Epithelial cell of esophagus (primary cell): ENCODE data around the gene SLC25A33.

ENCODE experiments used
- DNase-seq: peaks from one replicate; pipeline ENCODE4 v3.0.0; 2010; ENCODE audit warnings: low read depth
- H3K4me3 ChIP-seq: 2 replicates; pipeline ENCODE4 v1.5.1; 2011; ENCODE audit warnings: mild to moderate bottlenecking, low read length, control low read depth
- TF ChIP-seq, protein P1 (sequence below): IDR thresholded peaks from 2 replicates; pipeline ENCODE4 v1.5.1; 2011; ENCODE audit warnings: low read depth, mild to moderate bottlenecking, low read length, control low read depth, inconsistent platforms; ENCODE audit not compliant: insufficient read depth; ENCODE audit errors: missing control alignments

SLC25A33 gene

GRCh38 chr1:9589144-9589718 lies 50.0 kb downstream of the SLC25A33 start:
- DNase-seq, result peak; percentile 34
- H3K4me3 ChIP-seq, result peak overlapping the region; percentile 61
- TF ChIP-seq, protein P1, sequence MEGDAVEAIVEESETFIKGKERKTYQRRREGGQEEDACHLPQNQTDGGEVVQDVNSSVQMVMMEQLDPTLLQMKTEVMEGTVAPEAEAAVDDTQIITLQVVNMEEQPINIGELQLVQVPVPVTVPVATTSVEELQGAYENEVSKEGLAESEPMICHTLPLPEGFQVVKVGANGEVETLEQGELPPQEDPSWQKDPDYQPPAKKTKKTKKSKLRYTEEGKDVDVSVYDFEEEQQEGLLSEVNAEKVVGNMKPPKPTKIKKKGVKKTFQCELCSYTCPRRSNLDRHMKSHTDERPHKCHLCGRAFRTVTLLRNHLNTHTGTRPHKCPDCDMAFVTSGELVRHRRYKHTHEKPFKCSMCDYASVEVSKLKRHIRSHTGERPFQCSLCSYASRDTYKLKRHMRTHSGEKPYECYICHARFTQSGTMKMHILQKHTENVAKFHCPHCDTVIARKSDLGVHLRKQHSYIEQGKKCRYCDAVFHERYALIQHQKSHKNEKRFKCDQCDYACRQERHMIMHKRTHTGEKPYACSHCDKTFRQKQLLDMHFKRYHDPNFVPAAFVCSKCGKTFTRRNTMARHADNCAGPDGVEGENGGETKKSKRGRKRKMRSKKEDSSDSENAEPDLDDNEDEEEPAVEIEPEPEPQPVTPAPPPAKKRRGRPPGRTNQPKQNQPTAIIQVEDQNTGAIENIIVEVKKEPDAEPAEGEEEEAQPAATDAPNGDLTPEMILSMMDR, result no peak

DNA sequence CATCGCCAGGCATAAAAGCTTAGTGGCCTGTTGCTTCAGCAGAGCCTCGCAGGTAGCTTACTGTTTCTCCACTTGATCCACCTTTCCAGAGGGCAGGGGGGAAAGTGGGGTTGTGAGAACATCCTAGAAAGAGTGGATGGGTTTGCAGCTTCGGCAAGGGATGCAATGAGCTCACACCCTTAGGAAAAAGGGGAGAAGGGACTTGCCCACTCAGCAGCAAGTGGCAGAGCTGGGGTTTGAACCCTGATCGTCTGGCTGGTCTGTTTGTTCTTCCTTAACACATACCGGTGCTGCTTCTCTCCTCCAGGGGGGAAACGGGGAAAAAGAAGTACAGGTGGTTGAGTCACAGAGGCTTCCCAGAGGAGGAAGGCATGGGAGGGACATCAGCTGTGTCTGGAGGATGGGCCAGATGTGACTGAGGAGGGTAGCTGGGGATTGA lies 50.5 kb downstream of the SLC25A33 start:
- DNase-seq, result peak; percentile 55
- TF ChIP-seq, protein P1, result no peak
- H3K4me3 ChIP-seq, result peak overlapping the region; percentile 61

DNA sequence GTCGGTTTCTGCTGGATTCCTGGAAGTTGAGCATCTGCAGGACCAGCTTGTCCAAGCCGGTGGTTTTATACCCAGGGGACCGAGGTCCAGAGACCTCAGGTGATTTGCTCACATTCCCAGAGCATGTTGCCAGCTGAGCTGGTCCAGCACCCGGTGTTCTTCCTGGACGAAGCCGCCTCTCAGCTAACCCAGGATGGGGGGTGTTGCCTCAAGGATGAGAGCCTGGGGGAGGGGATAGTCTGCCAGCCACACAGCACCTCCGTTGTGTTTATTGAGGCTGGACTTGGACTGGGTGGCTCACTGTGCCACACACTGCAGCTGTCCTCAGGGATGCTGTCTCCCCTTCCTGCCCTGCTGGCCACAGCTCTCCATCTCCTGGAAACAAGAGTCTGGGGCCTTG lies 50.9 kb downstream of the SLC25A33 start:
- TF ChIP-seq, protein P1, result no peak
- no peak for DNase-seq
- H3K4me3 ChIP-seq, result no peak overlapping the region

DNA sequence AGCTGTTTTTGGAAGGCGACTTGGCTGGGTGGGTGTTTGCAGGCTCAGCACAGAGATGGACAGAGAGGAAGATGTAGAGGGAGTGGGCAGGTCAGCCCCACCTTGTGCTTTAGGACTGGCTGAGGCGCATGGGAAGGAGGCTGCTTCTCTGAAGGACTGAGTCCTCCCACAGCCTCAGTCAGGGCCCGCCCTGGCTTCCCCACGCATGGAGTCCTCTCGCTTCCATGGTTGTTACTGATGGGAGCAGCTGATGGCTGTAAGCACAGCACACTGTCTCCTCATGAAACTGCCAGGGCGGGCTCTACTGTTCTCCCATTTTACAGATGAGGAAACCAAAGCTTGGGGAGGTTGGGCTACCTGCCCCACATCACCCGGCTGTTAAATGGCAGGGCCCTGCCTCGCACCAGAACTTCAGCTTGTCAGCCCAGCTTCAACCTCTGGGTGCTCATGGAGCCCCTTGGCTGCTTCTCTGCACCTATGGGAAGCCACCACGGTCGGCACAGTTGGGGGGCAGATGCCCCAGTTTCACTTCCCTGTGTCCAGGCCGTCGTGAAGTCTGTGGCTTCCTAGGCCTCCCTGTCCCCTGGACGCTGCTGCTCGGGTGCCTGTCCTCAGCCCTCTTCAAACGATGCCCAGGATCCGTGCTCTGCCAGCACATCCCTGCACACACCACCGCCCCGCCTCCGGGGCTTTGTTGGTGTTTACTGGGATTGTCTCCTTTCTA lies 51.8 kb downstream of the SLC25A33 start:
- no peak for DNase-seq
- TF ChIP-seq, protein P1, result no peak
- H3K4me3 ChIP-seq, result no peak overlapping the region

GRCh38 chr1:9591669-9592509 lies 52.6 kb downstream of the SLC25A33 start:
- TF ChIP-seq, protein P1, result no peak
- no peak for DNase-seq

DNA sequence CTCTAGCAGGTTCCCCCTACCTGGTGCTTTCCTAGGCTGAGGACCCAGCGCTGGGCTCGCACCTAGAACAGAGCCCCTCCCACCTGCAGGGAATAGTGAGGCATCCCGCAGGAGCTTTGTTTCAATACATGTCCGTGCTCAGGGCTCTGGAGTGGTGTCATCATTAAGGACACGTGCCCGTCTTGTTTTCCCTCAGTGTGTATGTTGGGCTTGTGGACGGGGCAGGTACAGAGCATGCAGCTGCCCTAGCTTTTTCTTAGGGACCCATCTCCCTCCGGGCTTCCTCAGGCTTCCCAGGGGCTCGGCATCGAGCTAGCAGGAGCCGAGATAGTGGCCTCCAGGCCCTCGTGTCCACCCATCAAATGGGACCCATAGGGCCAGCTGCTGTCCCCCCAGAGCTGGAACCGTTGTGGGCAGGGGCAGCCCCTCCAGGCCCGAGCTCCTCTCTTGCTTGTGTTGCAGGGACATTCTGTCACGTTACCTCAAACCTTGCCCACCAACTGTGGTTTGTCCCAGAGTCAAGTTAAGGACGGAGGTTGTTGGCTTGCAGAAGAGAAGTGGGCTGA lies 53.3 kb downstream of the SLC25A33 start:
- H3K4me3 ChIP-seq, result no peak overlapping the region
- DNase-seq, result no peak
- TF ChIP-seq, protein P1, result no peak

More at GRCh38 chr1:9591669-9592509, 52.6 kb downstream of the SLC25A33 start:
- no peak overlapping the region for H3K4me3 ChIP-seq
